Naive thymus-derived CD4-positive, alpha-beta T cell (primary cell): ENCODE data around the gene CADM1. TPM values are rescaled to one million over a fixed set of nuclear protein-coding genes. Genes with fewer than 3 reads are reported as not detected.

Source experiments
- ATAC-seq: fragments of 150-1000 bp; cut with Tn5 transposase; 2 replicates; pipeline ENCODE4 v1.10.0; 2021; ENCODE audit warnings: mild to moderate bottlenecking, moderate library complexity
- CTCF ChIA-PET: fragments of 350-600 bp; sonication (Branson Sonifier 250); formaldehyde crosslinking; loops from one replicate; lab custom pipeline; 2021; ENCODE audit warnings: antibody characterized with exemption; lab: Charles Lee
- POLR2A ChIA-PET: fragments of 350-600 bp; sonication (Branson Sonifier 250); formaldehyde crosslinking; loops from one replicate; lab custom pipeline; 2021; ENCODE audit warnings: antibody characterized with exemption, inconsistent platforms; lab: Charles Lee
- DNase-seq, 9 donors: peaks; one replicate each; pipeline versions ENCODE4 v3.0.0 to v3.0.0-alpha.2; 2020 to 2022; ENCODE audit warnings: mixed read lengths in 1 of 9
- H3K27ac ChIP-seq: one replicate; pipeline ENCODE4 v1.7.0; 2013; ENCODE audit warnings: mild to moderate bottlenecking, low read depth, low read length, moderate library complexity
- H3K27me3 ChIP-seq, 2 donors: one replicate each; pipeline ENCODE4 v1.7.0; 2013; ENCODE audit warnings: low read length in 2 of 2, mild to moderate bottlenecking in 2 of 2, moderate library complexity in 2 of 2; ENCODE audit not compliant: control insufficient read depth in 2 of 2, insufficient read depth in 2 of 2
- H3K36me3 ChIP-seq, 3 experiments: 1 replicate in 2 of 3; 2 replicates in 1 of 3; pipeline ENCODE4 v1.7.0; 2013; ENCODE audit warnings: low read length in 3 of 3, mild to moderate bottlenecking in 3 of 3, moderate library complexity in 1 of 3; ENCODE audit not compliant: insufficient read depth in 3 of 3, control insufficient read depth in 2 of 3
- H3K4me1 ChIP-seq, 2 donors: one replicate each; pipeline ENCODE4 v1.7.0; 2013; ENCODE audit warnings: low read length in 2 of 2, mild to moderate bottlenecking in 2 of 2, moderate library complexity in 1 of 2; ENCODE audit not compliant: control insufficient read depth in 2 of 2, insufficient read depth in 2 of 2
- H3K4me3 ChIP-seq: 2 replicates; pipeline ENCODE4 v1.7.0; 2013; ENCODE audit warnings: mild to moderate bottlenecking, low read length
- H3K9me3 ChIP-seq, 3 experiments: 1 replicate in 2 of 3; 2 replicates in 1 of 3; pipeline ENCODE4 v1.7.0; 2013; ENCODE audit warnings: low read length in 3 of 3; ENCODE audit not compliant: control insufficient read depth in 2 of 3
- H3K27ac Mint-ChIP-seq, 9 donors: one replicate each; pipeline ENCODE4 v1.8.0; 2020 to 2022; ENCODE audit warnings: mixed read lengths in 9 of 9, mild to moderate bottlenecking in 8 of 9, moderate library complexity in 5 of 9, inconsistent platforms in 2 of 9
- H3K27me3 Mint-ChIP-seq, 5 donors: one replicate each; pipeline ENCODE4 v1.8.0; 2021 to 2022; ENCODE audit warnings: mixed read lengths in 5 of 5, mild to moderate bottlenecking in 1 of 5
- H3K36me3 Mint-ChIP-seq, 5 donors: one replicate each; pipeline ENCODE4 v1.8.0; 2020 to 2022; ENCODE audit warnings: mixed read lengths in 5 of 5, mild to moderate bottlenecking in 3 of 5, inconsistent platforms in 1 of 5
- H3K4me1 Mint-ChIP-seq, 7 donors: one replicate each; pipeline ENCODE4 v1.8.0; 2020 to 2022; ENCODE audit warnings: mixed read lengths in 7 of 7, mild to moderate bottlenecking in 3 of 7, inconsistent platforms in 1 of 7
- H3K4me3 Mint-ChIP-seq, 10 donors: one replicate each; pipeline ENCODE4 v1.8.0; 2020 to 2022; ENCODE audit warnings: mild to moderate bottlenecking in 10 of 10, mixed read lengths in 10 of 10, moderate library complexity in 6 of 10, inconsistent platforms in 2 of 10
- H3K9me3 Mint-ChIP-seq, 11 donors: one replicate each; pipeline ENCODE4 v1.8.0; 2020 to 2022; ENCODE audit warnings: mixed read lengths in 11 of 11, mild to moderate bottlenecking in 4 of 11, inconsistent platforms in 1 of 11, moderate library complexity in 1 of 11
- intact Hi-C, 2 donors: fragments of 100-400 bp; cut with micrococcal nuclease; formaldehyde crosslinking; loops; one replicate each; pipeline ENCODE4 v1.15.1; 2023
- polyA plus RNA-seq, 2 donors: library from polyadenylated mRNA; unstranded; fragments of 300-500 nt; fragmentation: Illumina TruSeq; gene quantifications; one replicate each; pipeline ENCODE4 v1.2.3, GENCODE V29; 2021
- total RNA-seq, 6 experiments: library from RNA in 5 of 6; stranded (reverse) in 5 of 6; gene quantifications; 1 replicate in 5 of 6; 2 replicates in 1 of 6; pipeline ENCODE4 v1.2.3 and lab custom pipeline; 2021 to 2026

Gene CADM1
- total and polyA plus RNA-seq, 7 experiments from 2014 or later, result 0.29 to 2.7 (median 0.69) TPM

- no peaks in the 10 kb centered on the region for H3K9me3 Mint-ChIP-seq
- H3K27ac ChIP-seq, result no peak overlapping the region
- H3K27me3 ChIP-seq, result no peaks in the 10 kb centered on the region
- DNase-seq (no peak), ATAC-seq (no peak)
- H3K9me3 ChIP-seq, result no peaks in the 10 kb centered on the region
- ChIA-PET POLR2A (no interaction called here), CTCF (interaction anchor here (1.0 kb wide), 1 partner anchor 16 kb away, joined by 5 read pairs; no protein-coding TSS in a partner anchor)
- H3K4me3 Mint-ChIP-seq, result no peak overlapping the region
- peaks cover 0 to 14% (median 11%) of the 10 kb centered on the region in 5 donors for H3K27me3 Mint-ChIP-seq
- H3K4me1 Mint-ChIP-seq, result no peaks in the 10 kb centered on the region
- H3K36me3 Mint-ChIP-seq, result no peaks in the 10 kb centered on the region
- no peak overlapping the region for H3K4me3 ChIP-seq
- H3K4me1 ChIP-seq, result no peaks in the 10 kb centered on the region
- intact Hi-C loops, result no loop called here
- no peak overlapping the region for H3K27ac Mint-ChIP-seq
- H3K36me3 ChIP-seq, result no peaks in the 10 kb centered on the region
Observed at GRCh38 chr11:115349335-115350017, 154.7 kb downstream of the CADM1 start.

DNA sequence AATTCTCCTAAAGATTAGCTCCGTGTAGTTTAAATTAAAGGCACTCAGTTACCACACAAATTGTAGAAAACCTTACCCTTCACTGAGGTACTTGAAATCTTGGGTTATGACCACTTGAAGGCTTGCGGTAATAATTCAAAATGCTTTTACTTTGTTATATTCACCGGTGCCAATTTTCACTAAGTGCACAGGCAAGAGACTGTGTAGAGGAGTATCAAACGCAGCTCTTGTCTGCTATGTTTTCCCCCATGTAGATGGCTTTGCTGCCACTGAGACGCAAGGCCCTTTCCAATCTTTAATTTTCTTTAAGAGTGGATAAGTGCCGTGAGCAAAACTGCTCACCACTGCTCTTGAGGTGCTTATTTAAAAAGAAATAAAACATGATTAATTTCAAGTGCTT is 155.8 kb downstream of the CADM1 start:
- H3K36me3 ChIP-seq, result no peaks in the 10 kb centered on the region
- Mint-ChIP-seq H3K27ac (no peak overlapping the region), H3K4me3 (no peak overlapping the region), H3K27me3 (peaks cover 0 to 11% (median 9%) of the 10 kb centered on the region in 5 donors), H3K4me1 (no peaks in the 10 kb centered on the region), H3K9me3 (no peaks in the 10 kb centered on the region), H3K36me3 (no peaks in the 10 kb centered on the region)
- POLR2A ChIA-PET, result interaction anchor here (0.5 kb wide), 1 partner anchor 46 kb away, joined by 3 read pairs; no protein-coding TSS in a partner anchor
- H3K4me3 ChIP-seq, result no peak overlapping the region
- CTCF ChIA-PET, result no interaction called here
- no peak overlapping the region for H3K27ac ChIP-seq
- no peaks in the 10 kb centered on the region for H3K9me3 ChIP-seq
- no peak for ATAC-seq
- no peaks in the 10 kb centered on the region for H3K27me3 ChIP-seq
- intact Hi-C loops, result no loop called here
- DNase-seq, result no peak
- no peaks in the 10 kb centered on the region for H3K4me1 ChIP-seq

DNA sequence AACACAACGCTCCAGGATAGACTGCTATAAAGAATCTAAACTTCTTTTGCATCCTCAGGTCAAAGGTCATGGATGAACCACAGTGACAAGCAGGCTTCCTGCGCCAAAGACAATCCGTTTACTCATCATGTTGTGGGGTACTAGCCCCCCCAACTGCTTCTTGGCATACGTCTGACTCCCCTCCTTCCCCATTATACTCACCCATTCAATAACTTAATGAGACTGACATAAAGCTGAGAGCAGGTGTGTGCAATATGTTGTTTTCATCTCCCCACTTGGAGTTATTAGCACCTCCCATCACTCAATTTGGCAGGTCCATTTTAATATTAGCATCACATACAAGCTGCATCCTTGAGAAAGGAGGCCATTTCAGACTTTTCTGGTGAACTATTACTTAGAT is 157.1 kb downstream of the CADM1 start:
- ChIA-PET POLR2A (no interaction called here), CTCF (no interaction called here)
- Mint-ChIP-seq H3K4me1 (no peaks in the 10 kb centered on the region), H3K27ac (no peak overlapping the region), H3K4me3 (no peak overlapping the region), H3K27me3 (peaks cover 0 to 11% (median 4%) of the 10 kb centered on the region in 5 donors), H3K9me3 (no peaks in the 10 kb centered on the region), H3K36me3 (no peaks in the 10 kb centered on the region)
- DNase-seq (no peak), ATAC-seq (no peak)
- no peaks in the 10 kb centered on the region for H3K9me3 ChIP-seq
- H3K27ac ChIP-seq, result no peak overlapping the region
- no peak overlapping the region for H3K4me3 ChIP-seq
- H3K27me3 ChIP-seq, result no peaks in the 10 kb centered on the region
- no peaks in the 10 kb centered on the region for H3K4me1 ChIP-seq
- no peaks in the 10 kb centered on the region for H3K36me3 ChIP-seq
- intact Hi-C loops, result no loop called here

DNA sequence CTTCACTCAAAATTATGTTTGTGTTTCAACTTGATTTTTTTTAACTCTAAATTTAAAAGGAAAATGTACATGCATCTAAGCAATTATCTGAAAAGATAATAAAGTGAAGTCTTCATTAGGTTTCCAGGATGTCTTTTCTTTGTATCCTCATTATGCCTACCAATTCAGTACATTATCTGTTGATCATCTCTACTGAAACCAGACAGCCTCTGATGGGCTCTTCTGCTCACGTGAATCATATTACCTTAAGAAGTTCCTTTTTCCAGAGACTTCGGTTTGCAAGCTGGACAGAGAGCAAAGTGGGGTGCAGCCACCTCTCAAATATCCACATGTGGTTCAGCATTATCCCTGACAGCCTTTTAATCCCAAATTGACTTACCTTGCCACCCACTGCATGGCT is 158.4 kb downstream of the CADM1 start:
- H3K9me3 ChIP-seq, result no peaks in the 10 kb centered on the region
- no peaks in the 10 kb centered on the region for H3K27me3 ChIP-seq
- ATAC-seq (no peak), DNase-seq (no peak)
- Mint-ChIP-seq H3K4me3 (no peak overlapping the region), H3K4me1 (no peaks in the 10 kb centered on the region), H3K27ac (no peak overlapping the region), H3K36me3 (no peaks in the 10 kb centered on the region), H3K27me3 (peaks cover 0 to 16% (median 3%) of the 10 kb centered on the region in 5 donors), H3K9me3 (no peaks in the 10 kb centered on the region)
- no peaks in the 10 kb centered on the region for H3K36me3 ChIP-seq
- H3K4me1 ChIP-seq, result no peaks in the 10 kb centered on the region
- intact Hi-C loops, result no loop called here
- H3K4me3 ChIP-seq, result no peak overlapping the region
- CTCF ChIA-PET, result no interaction called here
- H3K27ac ChIP-seq, result no peak overlapping the region
- POLR2A ChIA-PET, result no interaction called here

DNA sequence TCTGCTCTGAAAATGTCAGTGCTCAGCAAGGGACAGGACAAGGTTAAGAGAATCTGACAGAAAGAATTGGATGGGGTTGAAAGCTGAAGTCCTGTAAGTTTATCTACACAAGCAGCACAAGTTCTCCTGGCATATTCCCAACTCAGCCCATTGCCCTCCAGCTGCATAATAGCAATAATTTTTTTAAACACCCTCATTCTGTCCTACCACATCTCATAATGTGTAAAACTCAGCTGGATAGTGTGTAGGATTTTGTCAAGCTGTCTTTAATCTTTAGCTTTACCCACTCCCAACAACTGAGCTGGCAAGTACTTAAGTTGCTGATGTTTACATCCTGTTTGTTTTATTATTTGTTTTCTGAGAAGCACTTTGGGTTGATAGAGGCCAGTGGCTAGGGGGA is 158.9 kb downstream of the CADM1 start:
- no peaks in the 10 kb centered on the region for H3K4me1 ChIP-seq
- peaks cover 0 to 16% (median 3%) of the 10 kb centered on the region in 5 donors for H3K27me3 Mint-ChIP-seq
- H3K27me3 ChIP-seq, result no peaks in the 10 kb centered on the region
- intact Hi-C loops, result no loop called here
- no peaks in the 10 kb centered on the region for H3K9me3 ChIP-seq
- ChIA-PET CTCF (no interaction called here), POLR2A (no interaction called here)
- no peaks in the 10 kb centered on the region for H3K9me3 Mint-ChIP-seq
- H3K36me3 ChIP-seq, result no peaks in the 10 kb centered on the region
- H3K27ac Mint-ChIP-seq, result no peak overlapping the region
- ATAC-seq (no peak), DNase-seq (no peak)
- H3K4me3 Mint-ChIP-seq, result no peak overlapping the region
- H3K27ac ChIP-seq, result no peak overlapping the region
- H3K36me3 Mint-ChIP-seq, result no peaks in the 10 kb centered on the region
- H3K4me1 Mint-ChIP-seq, result no peaks in the 10 kb centered on the region
- no peak overlapping the region for H3K4me3 ChIP-seq

- H3K27me3 Mint-ChIP-seq, result peaks cover 0 to 16% (median 3%) of the 10 kb centered on the region in 5 donors
- H3K9me3 ChIP-seq, result no peaks in the 10 kb centered on the region
- H3K4me3 Mint-ChIP-seq, result no peak overlapping the region
- no peak overlapping the region for H3K27ac ChIP-seq
- no peak overlapping the region for H3K4me3 ChIP-seq
- ChIA-PET POLR2A (no interaction called here), CTCF (no interaction called here)
- DNase-seq (no peak), ATAC-seq (no peak)
- H3K4me1 Mint-ChIP-seq, result no peaks in the 10 kb centered on the region
- no peaks in the 10 kb centered on the region for H3K36me3 ChIP-seq
- no peaks in the 10 kb centered on the region for H3K27me3 ChIP-seq
- intact Hi-C loops, result no loop called here
- no peaks in the 10 kb centered on the region for H3K4me1 ChIP-seq
- H3K9me3 Mint-ChIP-seq, result no peaks in the 10 kb centered on the region
- no peak overlapping the region for H3K27ac Mint-ChIP-seq
- H3K36me3 Mint-ChIP-seq, result no peaks in the 10 kb centered on the region
Observed at GRCh38 chr11:115344846-115345245, 159.4 kb downstream of the CADM1 start.

- no peak for DNase-seq
- no peaks in the 10 kb centered on the region for H3K27me3 ChIP-seq
- Mint-ChIP-seq H3K4me1 (no peaks in the 10 kb centered on the region), H3K27ac (no peak overlapping the region), H3K27me3 (peaks cover 0 to 12% (median 6%) of the 10 kb centered on the region in 5 donors), H3K9me3 (no peaks in the 10 kb centered on the region), H3K36me3 (no peaks in the 10 kb centered on the region), H3K4me3 (no peak overlapping the region)
- intact Hi-C loops, result no loop called here
- H3K27ac ChIP-seq, result no peak overlapping the region
- H3K9me3 ChIP-seq, result no peaks in the 10 kb centered on the region
- ChIA-PET POLR2A (no interaction called here), CTCF (no interaction called here)
- no peak for ATAC-seq
- H3K4me1 ChIP-seq, result no peaks in the 10 kb centered on the region
- H3K4me3 ChIP-seq, result no peak overlapping the region
- no peaks in the 10 kb centered on the region for H3K36me3 ChIP-seq
Observed at GRCh38 chr11:115342142-115342541, 162.1 kb downstream of the CADM1 start.
